NCI-H2081 treated with DMSO at 0.1 percent for 48 hours (cell line): Measurements from ENCODE around the gene NFATC1.

Experiments
- DNase-seq: peaks from one replicate; lab custom pipeline; 2025; lab: John Stamatoyannopoulos, UW

The NFATC1 gene

GRCh38 chr18:79440316-79441110 is 44.8 kb downstream of the NFATC1 start:
- no peak for DNase-seq

- DNase-seq: no peak
These were observed 45.7 kb downstream of the NFATC1 start for GRCh38 chr18:79441420-79441819.

GRCh38 chr18:79442508-79443221 is 46.9 kb downstream of the NFATC1 start:
- DNase-seq: no peak

GRCh38 chr18:79445221-79445620 is 49.5 kb downstream of the NFATC1 start:
- no peak for DNase-seq

GRCh38 chr18:79445696-79446561 is 50.2 kb downstream of the NFATC1 start:
- no peak for DNase-seq

GRCh38 chr18:79446931-79447330 is 51.2 kb downstream of the NFATC1 start:
- DNase-seq: no peak

- no peak for DNase-seq
These were observed 52.1 kb downstream of the NFATC1 start for GRCh38 chr18:79447703-79448367.

GRCh38 chr18:79448621-79449020 is 52.9 kb downstream of the NFATC1 start:
- no peak for DNase-seq

- DNase-seq: no peak
These were observed 54.0 kb downstream of the NFATC1 start for GRCh38 chr18:79449551-79450288.

GRCh38 chr18:79450289-79451080 is 54.8 kb downstream of the NFATC1 start:
- no peak for DNase-seq

- no peak for DNase-seq
These were observed 55.8 kb downstream of the NFATC1 start for GRCh38 chr18:79451237-79452125.

- no peak for DNase-seq
These were observed 56.7 kb downstream of the NFATC1 start for GRCh38 chr18:79452190-79452990.

GRCh38 chr18:79452991-79453645 is 57.4 kb downstream of the NFATC1 start:
- DNase-seq: no peak

- DNase-seq: no peak
These were observed 58.3 kb downstream of the NFATC1 start for GRCh38 chr18:79453816-79454735.

- no peak for DNase-seq
These were observed 59.5 kb downstream of the NFATC1 start for GRCh38 chr18:79455261-79455660.

GRCh38 chr18:79456105-79456980 is 60.6 kb downstream of the NFATC1 start:
- no peak for DNase-seq
